GM13976 (cell line): ENCODE results near the gene CCT3.
"Not testable (repeated sequence)": the region's sequence is repeated elsewhere in the genome, so short reads cannot be mapped to it uniquely, and the experiment has no call there.

Experiments
- DNase-seq: peaks from one replicate; pipeline ENCODE4 v3.0.0; 2012; ENCODE audit warnings: low spot score
- CTCF ChIP-seq: IDR thresholded peaks from 2 replicates; pipeline ENCODE4 v1.5.1; 2012; ENCODE audit warnings: borderline replicate concordance, mild to moderate bottlenecking; ENCODE audit not compliant: insufficient read depth; ENCODE audit errors: extremely low read depth, missing control alignments, control extremely low read depth
- in situ Hi-C: fragments of 300-500 bp; cut with MboI; formaldehyde crosslinking; loops from one replicate; pipeline ENCODE4 v1.12.0; 2022; ENCODE audit warnings: low sequenced_read_pairs, mixed read lengths, inconsistent platforms; ENCODE audit not compliant: unreplicated experiment

CCT3 gene

GRCh38 chr1:156376958-156377919 lies 39.1 kb upstream of the CCT3 start:
- TF ChIP-seq CTCF = no peak
- no peak for DNase-seq
- in situ Hi-C loops = no loop called here

- no peak for TF ChIP-seq CTCF
- DNase-seq = no peak
- in situ Hi-C loops = no loop called here
Observed at GRCh38 chr1:156376146-156376545, 38.1 kb upstream of the CCT3 start.

GRCh38 chr1:156373546-156373945 lies 35.5 kb upstream of the CCT3 start:
- TF ChIP-seq CTCF = no peak
- DNase-seq = no peak
- in situ Hi-C loops = no loop called here

- no peak for TF ChIP-seq CTCF
- DNase-seq = no peak
- in situ Hi-C loops = no loop called here
Observed at GRCh38 chr1:156372876-156373275, 34.8 kb upstream of the CCT3 start.

- in situ Hi-C loops = no loop called here
- DNase-seq = no peak
- TF ChIP-seq CTCF = no peak
Observed at GRCh38 chr1:156372265-156372586, 34.1 kb upstream of the CCT3 start.

- in situ Hi-C loops = no loop called here
- TF ChIP-seq CTCF = no peak
- peak; percentile 10 for DNase-seq
Observed at GRCh38 chr1:156371553-156372264, 33.6 kb upstream of the CCT3 start.

- in situ Hi-C loops, DNase-seq: not testable (repeated sequence)
Observed at GRCh38 chr1:156369685-156370286, 31.7 kb upstream of the CCT3 start.
